NCI-H526 treated with DMSO at 0.1 percent for 48 hours (cell line): ENCODE results near the gene JAM3.

ENCODE experiments used
- DNase-seq: peaks from one replicate; lab custom pipeline; 2025; lab: John Stamatoyannopoulos, UW

The JAM3 gene

DNA sequence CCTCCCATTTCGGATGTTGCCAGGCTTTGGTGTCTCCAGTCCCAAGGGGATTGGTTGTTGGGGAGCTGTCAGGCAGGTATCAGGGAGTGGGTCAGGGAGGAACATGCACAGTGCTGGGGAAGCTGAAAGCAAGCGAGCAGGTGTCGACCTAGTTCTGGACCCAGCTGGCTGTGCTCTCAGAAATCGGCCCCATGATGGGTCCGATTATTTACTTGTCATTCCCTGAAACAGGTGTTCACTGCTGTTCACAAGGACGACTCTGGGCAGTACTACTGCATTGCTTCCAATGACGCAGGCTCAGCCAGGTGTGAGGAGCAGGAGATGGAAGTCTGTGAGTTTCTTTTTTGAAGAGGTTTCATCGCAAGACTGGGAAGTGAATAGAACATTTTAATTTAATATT is 76.8 kb downstream of the JAM3 start:
- no peak for DNase-seq

DNA sequence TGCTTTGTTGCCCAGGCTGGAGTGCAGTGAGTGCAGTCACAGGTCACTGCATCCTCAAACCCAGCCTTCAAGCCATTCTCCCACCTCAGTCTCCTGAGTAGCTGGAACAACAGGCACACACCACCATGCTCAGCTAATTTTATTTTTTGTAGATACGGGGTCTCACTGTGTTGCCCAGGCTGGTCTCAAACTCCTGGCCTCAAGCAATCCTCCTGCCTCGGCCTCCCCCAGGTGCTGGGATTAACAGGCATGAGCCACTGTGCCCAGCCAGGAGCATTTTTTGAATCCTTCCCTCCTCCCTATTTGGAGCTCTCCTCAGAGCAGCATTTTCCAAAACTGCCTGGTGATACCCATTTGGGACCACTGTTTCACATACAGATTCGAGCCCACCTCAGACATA is 77.7 kb downstream of the JAM3 start:
- no peak for DNase-seq

DNA sequence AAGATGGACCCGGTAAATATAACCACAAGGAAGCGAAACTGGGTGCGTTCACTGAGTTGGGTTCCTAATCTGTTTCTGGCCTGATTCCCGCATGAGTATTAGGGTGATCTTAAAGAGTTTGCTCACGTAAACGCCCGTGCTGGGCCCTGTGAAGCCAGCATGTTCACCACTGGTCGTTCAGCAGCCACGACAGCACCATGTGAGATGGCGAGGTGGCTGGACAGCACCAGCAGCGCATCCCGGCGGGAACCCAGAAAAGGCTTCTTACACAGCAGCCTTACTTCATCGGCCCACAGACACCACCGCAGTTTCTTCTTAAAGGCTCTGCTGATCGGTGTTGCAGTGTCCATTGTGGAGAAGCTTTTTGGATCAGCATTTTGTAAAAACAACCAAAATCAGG is 80.5 kb downstream of the JAM3 start:
- no peak for DNase-seq

DNA sequence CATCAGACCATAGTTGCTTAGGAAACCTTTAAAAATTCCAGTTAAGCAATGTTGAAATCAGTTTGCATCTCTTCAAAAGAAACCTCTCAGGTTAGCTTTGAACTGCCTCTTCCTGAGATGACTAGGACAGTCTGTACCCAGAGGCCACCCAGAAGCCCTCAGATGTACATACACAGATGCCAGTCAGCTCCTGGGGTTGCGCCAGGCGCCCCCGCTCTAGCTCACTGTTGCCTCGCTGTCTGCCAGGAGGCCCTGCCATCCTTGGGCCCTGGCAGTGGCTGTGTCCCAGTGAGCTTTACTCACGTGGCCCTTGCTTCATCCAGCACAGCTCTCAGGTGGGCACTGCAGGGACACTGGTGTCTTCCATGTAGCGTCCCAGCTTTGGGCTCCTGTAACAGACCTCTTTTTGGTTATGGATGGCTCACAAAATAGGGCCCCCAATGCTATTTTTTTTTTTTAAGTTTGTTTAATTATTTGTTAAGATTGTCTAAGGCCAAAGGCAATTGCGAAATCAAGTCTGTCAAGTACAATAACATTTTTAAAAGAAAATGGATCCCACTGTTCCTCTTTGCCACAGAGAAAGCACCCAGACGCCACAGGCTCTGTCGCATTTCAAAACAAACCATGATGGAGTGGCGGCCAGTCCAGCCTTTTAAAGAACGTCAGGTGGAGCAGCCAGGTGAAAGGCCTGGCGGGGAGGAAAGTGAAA is 81.5 kb downstream of the JAM3 start:
- no peak for DNase-seq

DNA sequence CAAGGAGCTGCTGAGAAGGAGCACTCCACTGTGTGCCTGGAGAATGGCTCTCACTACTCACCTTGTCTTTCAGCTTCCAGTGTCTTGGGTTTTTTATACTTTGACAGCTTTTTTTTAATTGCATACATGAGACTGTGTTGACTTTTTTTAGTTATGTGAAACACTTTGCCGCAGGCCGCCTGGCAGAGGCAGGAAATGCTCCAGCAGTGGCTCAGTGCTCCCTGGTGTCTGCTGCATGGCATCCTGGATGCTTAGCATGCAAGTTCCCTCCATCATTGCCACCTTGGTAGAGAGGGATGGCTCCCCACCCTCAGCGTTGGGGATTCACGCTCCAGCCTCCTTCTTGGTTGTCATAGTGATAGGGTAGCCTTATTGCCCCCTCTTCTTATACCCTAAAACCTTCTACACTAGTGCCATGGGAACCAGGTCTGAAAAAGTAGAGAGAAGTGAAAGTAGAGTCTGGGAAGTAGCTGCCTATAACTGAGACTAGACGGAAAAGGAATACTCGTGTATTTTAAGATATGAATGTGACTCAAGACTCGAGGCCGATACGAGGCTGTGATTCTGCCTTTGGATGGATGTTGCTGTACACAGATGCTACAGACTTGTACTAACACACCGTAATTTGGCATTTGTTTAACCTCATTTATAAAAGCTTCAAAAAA is 82.3 kb downstream of the JAM3 start:
- no peak for DNase-seq

DNA sequence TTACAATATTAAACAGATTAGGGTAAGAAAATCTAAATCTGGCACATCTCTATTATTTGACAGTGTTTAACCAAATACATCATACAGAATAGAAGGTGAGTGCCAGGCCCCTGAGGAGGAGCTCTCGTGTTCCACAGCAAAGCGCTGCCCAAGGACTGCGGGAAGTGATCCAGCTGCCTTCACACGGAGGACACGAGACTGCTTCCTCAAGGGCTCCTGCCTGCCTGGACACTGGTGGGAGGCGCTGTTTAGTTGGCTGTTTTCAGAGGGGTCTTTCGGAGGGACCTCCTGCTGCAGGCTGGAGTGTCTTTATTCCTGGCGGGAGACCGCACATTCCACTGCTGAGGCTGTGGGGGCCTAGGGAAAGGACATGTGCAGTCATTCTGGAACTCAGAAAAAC is 83.8 kb downstream of the JAM3 start:
- DNase-seq = no peak

DNA sequence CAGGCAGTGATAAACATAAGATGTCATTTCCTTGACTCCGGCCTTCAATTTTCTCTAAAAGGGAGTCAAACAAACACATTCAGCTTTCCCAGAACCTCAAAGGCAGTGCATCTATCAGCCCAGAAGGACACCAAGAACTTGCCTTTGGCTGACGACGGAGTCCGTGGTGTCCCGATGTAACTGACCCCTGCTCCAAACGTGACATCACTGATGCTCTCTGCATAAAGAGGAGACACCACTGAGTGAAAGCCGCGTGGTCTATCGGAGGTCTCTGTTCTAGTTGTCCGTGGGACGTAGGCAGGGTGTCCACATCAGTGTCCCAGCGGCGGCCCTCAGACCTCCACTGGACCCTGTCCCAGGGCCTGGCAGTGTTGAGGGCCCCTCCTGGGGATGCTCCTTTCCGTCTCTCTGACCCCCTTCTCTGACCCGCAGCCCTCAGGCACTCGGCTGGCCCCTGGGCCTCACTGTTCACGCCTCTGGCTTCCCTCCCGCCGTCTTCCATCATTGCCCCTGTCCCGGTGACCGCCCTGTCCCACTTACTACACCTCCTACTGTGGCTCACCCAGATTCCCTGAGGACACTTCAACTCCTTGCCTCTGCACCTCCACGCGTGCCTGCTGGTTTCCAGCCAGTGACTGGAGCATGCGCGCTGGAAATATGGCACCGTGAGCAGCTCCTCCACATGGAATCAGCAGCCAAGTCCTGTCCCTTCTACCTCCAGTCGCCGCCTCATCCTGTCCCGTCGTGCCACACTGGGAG is 84.5 kb downstream of the JAM3 start:
- no peak for DNase-seq

DNA sequence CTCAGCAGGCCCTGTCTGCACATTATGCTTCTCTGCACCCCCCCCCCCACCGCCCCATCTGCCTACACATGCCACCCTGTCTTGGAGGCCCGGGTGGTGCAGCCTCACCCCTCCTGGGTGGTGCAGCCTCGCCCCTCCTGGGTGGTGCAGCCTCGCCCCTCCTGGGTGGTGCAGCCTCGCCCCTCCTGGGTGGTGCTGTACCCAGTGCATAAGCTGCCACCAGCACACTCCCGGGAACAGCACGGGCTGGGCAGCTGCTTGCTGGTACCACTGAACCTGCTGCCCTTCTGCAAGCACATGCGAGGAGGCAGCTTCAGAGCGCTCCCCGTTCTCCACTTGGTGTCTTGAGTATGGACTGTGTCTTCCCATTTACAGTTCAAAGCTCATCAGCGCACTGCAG is 85.6 kb downstream of the JAM3 start:
- DNase-seq = no peak

DNA sequence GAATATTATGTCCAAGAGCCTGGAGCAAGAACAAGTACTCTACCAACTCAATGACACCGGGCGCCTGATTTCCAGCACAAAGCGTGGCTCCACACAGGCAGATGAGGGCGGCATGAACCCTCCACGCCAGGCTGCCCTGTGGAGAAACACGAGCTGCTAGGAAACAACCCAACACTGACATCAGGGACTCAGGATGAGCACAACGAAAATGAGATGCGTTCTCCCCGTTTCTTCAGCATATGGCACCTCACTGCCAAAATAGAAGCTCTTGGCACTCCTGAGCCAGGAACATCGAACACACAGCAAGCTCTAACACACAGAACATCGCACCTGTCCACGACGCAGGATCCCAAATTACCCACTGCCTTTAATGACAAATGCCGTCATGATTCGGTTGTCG is 86.6 kb downstream of the JAM3 start:
- DNase-seq = no peak

DNA sequence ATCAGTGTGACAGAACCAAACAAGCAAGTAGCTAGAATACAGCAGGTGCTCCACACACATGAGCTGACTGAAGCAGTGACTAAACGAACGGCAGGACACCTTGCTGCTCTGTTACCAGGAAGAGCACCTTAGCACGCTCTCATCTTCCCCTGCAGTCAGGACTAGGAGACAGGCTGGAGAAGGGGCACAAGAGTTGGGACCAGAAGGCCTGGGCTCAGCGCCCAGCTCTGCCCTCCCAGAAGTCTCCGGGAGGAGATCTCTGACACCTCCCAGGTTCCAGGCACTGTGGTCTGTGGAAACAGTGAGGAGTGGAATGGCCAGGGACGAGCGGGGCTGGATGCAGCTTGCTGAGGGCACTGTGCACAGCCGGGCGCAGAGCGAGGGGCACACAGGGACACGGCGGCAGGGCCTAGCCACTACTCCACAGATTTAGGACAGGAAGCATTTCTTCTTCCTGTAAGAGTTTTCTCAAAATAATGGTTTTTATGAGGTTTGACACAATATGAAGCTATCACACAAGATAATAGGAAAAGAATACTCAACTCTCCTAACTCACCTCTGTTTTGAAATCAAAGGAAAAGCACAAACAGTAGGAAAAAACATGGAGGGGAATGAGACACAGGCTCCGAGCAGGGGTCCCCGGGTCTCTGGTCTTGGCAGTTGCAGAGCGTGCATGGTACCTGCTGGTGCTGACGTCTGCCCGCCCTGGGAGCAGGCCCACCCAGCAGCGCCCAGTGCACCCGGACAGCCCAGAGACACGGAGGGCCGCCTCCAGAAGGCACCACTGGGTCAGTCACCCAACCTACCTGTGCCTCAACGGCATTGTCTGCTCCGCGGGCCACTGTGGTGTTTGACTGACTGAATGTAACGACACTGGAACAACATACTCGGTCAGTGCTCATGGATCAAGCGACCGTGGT is 87.3 kb downstream of the JAM3 start:
- DNase-seq = no peak

DNA sequence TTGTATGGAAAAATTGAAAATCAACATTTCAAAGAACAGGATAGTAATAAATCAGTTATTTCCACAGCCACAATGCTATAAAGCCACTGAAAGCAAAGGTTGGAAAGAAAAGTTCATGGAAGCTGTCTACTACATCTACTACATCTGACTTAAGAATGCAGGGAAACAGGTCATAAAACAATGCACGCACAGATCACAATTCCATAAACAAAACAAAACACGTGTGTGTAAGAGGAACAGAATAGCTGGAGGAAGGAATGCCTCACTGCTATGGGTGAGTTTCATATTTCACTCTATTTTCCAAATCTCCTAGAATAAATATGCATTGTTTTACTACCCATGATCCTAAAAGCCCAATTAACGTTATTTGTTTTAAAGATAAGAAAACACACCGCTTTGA is 88.6 kb downstream of the JAM3 start:
- DNase-seq = no peak

DNA sequence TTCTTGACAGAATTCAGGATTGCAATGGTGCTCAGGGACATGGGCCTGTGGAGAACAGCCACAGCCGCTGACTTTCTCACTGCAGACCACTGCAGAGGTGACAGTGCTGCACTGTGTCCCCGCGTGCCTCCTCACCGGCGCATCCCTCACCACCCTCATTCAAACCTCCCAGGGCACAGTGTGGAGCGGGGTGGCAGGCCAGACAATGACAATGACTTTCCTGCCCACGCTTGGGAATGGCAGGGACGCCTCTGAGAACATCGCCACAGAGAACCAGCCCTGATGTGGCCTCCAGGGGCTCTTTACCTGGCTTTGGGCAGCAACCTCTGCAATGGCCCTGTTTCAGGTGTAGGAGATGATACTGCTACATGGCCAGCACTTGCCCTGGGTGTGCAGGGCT is 89.2 kb downstream of the JAM3 start:
- no peak for DNase-seq

DNA sequence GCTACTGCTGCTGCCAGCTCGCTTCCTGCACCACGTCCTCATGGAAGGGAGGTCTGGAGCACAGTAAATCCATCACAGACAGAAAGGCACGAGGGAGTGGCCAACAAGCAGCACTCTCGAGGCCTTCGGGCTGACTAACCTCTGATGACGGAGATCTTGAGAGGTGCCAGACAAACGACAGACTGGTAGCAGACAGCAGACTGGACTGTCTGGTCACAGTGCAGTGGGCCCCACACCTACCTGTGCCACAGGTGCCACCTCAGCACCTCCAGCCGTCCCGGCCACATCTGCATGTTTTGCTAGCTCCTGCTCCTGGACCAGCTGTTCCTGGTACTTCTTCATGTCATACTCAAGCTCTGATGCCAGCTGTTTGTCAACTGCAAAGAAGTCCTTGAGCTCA is 90.8 kb downstream of the JAM3 start:
- DNase-seq = no peak

DNA sequence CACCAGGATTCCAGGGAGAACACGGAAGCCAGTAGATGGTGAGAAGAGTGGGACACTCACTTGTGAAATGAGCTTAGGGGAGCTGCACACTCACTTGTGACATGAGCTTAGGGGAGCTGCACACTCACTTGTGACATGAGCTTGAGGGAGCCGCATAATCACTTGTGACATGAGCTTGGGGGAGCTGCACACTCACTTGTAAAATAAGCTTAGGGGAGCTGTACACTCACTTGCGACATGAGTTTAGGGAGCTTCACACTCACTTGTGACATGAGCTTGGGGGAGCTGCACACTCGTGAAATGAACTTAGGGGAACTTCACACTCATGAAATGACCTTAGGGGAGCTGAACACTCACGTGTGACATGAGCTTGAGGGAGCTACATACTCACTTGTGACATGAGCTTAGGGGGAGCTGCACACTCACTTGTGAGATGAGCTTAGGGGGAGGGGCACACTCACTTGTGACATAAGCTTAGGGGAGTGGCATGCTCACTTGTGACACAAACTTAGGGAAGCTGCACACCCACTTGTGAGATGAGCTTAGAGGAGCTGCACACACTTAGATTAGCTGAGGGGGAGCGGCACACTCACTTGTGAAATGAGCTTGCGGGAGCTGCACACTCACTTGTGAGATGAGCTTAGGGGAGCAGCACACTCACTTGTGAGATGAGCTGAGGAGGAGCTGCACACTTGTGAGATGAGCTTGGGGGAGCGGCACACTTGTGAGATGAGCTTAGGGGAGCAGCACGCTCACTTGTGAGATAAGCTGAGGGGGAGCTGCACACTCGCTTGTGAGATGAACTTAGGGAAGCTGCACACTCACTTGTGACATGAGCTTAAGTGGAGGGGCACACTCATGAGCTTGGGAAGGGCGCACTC is 95.9 kb downstream of the JAM3 start:
- no peak for DNase-seq

DNA sequence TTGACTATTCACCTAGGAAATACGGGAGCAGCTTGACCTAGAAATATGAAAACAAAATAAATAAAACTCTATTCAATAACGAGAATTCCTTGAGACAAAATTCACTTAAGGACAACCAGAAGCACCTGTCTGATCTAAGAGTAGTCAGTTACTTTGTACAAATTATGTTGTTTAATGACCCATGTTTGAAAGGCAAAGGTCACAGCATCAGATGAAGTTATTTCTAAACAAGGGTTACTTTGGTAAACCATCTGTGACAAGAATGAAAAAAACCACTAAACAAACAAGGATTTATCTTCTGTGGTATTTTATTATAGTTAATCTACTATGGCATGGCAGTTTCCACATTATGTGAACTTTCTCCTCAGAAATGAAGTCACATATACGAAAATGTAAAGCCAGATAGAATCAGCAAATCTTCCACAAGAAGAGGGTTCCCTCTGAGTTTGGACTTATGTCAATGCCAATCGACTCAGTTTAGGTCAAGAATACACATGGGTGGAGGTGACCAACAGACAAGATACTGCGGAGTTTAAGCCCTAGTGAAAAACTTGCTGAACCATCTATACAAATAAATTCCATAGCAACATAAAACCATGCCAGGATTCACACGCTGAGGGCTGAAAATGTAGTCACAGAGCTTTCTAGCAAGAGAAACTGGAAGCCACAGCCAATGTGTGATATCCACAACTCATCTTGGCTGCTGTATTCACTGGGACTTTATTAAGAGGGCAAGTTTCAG is 101.5 kb downstream of the JAM3 start:
- no peak for DNase-seq

DNA sequence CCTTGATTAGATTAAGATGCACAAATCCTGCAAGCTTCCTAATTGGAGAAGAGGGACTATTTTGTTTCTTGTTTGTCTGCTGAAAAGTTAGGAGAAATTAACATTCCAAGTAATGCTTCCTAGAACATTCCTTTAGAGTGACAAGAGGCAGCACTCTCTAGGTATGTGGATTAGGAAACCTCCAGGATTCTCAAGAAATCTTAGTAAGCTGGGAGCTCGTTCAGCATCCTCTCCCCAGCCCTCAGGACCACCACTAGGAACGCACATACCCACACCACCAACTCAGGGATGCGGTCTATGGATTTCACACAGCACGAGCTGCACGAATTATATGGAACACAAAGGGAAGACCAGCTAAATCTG is 102.0 kb downstream of the JAM3 start:
- DNase-seq = no peak

DNA sequence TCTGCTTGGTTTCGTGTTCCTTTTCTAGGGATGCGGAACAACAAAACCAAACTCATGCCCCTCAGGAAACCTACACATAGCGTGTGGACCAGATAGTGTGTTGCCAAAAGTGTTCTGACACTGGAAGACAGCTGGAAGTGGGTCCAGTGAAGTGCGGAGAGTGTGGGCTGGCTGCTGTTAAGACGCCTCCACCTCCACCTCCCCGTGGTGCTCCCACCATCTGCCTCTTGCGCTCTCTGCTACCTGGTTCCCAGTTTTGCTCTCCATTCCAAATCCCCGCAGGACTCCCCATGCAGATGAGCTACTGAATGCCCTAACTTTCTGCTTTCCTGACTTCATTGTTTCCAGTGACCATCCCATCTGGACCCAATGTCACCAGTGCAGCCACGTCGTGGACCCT is 103.1 kb downstream of the JAM3 start:
- no peak for DNase-seq

DNA sequence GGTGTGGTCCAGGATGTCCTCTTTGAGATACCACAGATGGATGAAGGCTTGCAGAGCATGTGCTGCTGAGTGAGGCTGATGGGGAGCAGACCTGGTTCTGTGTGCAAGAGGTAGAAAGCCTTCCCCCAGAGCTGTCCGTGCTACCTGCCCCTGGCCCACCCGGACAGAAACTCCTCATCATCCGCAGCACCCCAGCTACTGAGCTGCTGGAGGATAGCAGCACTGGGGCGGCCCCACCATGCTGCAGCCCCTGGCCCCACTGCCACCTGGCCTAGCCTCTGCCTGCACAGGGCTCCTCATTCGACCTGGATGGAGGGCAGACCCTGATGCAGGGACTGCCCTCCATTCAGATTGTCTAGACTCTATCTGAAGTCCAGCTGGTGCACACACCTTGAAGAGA is 104.4 kb downstream of the JAM3 start:
- DNase-seq = no peak

DNA sequence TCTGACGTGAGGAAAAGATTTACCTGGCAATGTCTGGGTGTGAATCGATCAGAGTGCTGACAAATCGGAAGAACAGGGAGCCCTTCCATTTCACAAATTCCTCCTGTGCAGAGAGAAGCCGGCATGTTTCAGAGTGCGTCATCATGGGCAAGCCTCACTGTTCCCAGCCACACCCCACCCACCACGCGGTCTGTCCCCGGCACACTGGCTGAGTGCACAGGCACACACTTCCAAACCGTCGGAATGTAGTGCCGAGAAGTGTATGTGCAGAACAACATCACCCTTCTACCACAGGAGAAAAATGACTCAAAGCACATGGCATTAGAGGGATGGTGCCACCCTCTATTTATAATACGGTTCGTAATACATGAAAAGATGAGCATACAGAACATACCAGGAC is 107.4 kb downstream of the JAM3 start:
- no peak for DNase-seq

DNA sequence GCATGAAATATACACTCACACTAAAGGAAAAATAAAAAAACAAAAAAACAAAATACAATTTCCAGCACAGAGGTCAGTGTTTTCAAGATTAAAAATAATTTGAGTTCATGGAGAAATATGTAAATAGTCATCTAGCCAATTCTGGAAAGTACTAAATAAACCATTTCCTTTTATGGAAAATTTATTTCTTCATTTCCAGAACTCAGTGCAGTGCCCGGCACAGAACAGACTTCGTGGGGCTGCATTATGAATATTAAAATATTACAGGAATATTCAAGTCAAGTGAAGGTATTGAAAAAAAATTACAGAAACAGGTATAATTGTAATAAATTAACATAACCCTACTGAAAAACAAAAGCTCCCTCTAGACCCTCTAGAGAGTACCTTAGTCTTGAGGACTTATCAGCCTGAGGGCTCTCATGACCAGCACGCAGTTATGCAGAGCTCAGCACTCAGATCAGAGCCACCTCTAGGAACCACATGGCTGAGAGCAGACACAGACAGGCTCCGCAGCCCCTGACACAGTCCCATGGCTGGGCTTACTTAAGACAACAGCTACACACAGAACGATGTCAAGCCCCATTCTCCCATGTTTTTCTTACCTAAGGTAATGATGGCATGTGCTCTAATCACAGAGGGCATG is 109.3 kb downstream of the JAM3 start:
- DNase-seq = no peak
